ENCODE results near the gene ALPI.

The ALPI gene

DNA sequence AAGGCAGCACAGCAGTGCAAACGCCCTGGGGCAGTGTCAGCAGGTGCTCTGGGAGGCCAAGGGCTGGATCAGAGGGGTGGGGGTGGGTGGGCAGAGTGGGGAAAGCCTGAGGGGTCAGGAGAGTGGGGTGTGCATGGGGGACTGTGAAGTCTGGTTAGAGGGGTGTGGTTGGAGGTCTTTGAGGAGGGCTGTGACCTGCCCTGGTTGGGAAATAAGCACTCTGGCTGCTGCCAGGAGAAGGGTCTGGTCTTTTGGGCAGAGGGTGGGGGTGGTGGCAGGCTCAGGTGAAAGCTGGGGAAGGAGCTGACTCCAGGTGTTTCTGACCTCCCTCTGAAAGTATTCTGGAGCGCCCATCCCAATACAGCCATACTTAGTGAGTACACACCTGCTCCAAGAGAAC is 4.2 kb downstream of the ALPI start:
- no peak for DNase-seq (ENCODE audit: low read depth in 3 of 3)

DNA sequence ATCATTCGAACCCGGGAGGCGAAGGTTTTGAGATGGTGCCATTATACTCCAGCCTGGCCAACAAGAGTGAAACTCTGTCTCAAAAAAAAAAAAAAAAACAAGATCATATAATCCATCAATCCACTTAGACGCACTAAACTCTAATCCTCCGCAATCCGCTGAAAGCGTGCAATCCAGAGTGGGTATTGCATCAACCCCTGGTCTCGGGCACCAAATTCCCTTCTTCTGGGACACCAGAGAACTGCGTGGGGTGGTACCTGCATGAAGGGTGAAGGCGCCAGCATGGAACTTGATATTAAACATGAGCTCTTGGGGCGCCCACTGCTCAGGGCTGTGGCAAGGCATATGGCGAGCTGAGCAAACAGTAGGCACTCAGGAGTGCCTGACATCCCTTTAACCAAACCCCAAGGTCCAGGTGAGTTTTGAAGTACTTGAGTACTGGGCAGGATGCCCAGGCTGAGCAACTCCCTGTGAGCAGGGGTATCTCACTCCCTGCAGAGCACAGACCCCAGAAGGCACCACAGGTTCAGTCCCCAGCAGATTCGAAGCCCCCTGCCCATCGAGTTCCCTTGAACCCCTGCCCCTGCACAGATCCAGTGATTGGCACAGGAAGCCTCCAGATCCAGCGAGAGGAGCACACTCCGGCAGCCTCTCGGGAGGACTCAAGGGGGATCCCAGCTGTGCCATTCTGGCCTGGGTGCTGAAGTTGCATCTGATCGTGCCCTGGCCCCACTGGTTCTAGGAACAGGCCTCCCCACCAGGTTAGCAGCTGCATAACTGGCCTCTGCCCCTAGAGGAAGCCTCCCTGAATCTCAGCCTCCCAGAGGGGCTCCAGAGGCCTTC is 8.0 kb downstream of the ALPI start:
- no peak for DNase-seq (ENCODE audit: low read depth in 3 of 3)

DNA sequence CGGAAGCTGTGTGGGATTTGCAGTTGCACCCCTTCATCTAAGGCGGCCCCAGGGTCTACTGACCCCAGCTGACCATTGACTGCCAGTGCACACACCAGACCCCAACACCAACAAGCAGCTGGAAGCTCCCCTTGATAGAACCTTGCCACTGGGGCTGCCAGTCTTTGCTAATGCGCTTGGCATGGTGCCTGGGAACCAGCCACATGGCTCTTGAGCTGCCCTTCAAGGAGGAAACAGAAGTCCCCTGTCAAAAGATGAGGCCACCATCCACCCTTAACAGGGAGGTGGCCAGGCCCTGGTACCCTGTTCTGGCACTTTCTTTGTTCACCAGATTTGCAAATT is 8.6 kb downstream of the ALPI start:
- DNase-seq (ENCODE audit: low read depth in 3 of 3), result no peak

DNA sequence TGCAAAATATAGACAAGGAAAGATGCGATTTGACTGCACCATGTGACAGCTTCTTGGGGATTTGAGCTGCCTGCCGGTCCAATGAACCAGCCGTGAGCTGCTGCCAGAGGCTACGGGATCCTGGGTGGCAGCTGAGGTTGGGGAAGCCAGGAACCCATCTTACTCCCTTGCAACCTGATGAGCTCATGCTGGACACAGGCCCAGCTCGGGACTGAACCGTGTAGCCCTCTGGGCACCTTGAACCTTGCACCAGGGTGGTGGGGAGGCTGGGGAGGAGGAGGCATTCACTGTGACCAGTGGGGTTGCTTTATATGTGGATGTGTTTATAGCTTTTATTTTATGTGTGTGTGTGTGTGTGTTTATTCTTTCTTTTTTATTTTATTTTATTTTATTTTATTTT is 9.1 kb downstream of the ALPI start:
- DNase-seq (ENCODE audit: low read depth in 3 of 3), result no peak

DNA sequence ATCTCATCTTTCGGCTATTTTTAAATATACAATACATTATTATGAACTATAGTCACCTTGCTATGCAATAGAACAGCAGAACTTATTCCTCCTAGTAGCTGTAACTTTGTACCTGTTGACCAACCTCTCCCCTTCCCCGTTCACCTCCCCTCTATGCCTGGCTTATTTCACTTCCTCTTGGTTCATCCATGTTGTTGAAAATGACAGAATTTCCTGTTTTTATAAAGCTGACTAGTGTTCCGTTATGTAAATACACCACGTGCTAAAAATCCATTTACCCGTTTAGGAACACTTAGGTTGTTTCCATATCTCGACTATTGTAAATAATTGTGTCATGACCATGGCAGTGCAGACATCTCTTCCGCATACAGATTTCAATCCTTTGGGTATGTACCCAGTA is 10.3 kb downstream of the ALPI start:
- no peak for DNase-seq (ENCODE audit: low read depth in 3 of 3)

DNA sequence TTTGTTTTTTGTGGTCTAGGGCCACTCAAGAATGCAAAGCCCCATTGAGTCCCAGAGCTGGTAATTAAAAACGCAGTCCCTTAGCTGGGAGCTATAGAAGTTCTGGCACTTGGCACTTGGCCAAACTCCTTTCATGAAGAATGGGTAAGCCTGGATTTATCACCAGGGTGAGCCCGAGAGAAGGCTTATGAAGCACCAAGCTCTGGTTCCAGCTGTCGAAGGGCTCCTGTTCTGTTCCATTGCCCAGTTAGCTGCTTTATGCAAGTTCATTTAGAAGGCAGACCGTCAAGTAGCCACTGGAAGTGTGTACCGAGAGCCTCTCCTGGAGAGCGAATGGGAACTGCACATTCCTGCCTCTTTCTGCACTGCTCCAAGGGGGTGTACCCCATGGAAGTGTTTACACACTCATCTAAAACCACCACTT is 17.5 kb downstream of the ALPI start:
- DNase-seq (ENCODE audit: low read depth in 3 of 3), result no peak

DNA sequence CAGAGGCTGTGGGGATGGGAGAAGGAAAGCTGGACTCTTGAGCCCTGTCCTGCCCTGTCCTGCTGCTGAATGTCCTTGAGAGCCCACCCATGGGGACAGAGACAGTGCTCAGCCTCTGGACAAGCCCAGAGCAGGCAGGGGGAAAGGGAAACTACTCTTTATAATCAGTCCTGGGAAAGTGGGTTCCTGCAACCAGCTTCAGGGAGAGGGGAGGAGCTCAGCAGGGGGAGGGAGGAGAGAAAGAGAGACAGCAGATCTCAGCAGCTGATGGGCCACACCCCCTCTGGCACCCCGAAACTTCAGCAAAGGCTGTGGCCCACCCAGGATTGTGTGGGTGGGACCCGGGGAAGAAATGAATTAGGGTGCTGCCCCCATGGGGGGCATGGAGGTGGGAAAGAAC is 20.1 kb downstream of the ALPI start:
- no peak for DNase-seq (ENCODE audit: low read depth in 3 of 3)

DNA sequence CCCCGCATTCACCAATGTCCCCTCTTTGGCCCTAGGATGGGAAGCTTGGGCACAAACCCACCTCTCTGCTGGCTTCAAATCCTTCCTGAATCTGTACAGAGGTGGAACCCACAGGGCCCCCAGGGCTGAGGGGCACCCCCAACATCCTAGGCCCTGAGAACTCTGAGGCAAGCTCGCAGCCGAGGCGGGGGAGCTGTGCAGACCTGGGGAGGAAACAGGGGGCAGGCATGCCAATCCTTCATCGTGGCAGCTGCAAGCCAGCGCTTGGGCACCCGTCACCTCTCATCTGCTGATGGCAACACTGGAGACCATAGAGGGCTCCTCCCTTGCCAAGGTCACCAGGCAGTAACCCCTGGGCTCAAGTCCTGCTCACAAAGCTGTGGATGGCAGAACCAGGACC is 20.8 kb downstream of the ALPI start:
- DNase-seq (ENCODE audit: low read depth in 3 of 3), result no peak

DNA sequence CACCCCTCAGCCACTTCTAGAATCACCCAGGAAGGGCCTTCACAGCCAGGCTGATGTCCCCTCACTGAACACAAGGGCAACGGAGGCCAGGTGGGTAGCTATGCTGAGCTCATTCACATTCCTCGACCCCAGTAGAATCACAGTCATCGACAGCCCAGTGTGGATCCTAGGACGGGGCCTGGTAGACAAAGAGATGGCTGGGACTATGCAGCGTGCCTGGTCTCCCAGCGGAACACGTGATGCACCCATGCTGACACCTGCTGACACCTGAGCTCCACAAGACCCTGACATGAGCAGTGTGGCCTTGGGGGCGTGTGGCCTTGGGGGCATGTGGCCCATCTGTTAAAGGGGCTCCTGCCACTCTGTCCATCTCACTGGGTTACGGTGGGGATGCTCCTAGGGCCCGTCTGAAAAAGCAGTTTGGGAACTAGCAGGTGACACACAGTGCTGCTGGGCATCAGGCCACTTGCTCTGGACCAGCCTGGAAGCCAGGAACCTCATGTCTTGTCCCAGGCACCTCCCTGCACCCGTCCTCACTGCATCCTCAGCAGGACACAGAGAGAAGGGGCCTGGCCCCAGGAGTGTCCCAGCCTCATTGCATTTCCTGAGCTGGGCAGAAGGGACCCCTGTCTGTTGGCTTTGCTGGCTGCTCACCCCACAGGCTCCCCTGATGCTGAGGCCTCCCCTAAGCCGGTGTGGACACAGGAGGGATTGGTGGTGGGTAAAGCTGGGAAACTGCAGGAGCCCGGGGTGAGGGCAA is 22.0 kb downstream of the ALPI start:
- DNase-seq (ENCODE audit: low read depth in 3 of 3), result no peak

DNA sequence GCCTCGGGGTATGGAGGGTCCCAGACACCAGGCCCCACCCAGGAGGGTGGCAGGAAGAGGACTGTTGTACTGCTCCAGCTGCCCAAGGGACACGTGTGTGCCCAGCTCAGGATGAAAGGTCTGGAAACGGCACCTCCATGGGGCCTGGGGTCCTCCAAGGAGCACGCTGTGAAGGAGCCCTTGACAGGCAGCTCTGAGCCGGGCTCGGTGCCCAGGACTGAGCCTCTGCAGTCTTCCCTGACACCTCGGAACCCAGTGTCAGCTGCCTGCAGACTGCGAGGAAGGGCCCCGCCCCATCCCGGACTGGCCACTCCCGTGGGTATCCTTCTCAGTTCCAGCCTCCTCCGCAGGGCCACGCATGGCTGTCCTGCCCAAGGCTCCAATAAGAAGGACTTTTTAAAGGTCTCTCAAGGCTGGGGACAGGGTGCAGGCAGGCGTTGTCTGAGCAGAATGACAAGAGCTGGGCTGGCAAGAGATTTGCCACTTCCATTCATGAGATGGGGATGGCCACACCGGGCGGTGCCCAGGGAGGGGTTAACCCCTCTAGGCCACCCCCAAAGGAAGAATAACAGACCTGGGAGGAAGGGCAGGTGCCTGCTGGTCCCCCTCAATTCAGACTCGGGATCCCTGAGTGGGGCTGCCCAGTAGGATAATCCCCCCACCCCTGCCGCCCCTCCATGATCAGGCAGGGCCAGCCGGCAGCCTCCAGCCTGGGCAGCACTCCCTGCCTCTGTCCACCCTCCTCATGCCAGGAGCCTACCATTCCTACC is 22.8 kb downstream of the ALPI start:
- no peak for DNase-seq (ENCODE audit: low read depth in 3 of 3)

DNA sequence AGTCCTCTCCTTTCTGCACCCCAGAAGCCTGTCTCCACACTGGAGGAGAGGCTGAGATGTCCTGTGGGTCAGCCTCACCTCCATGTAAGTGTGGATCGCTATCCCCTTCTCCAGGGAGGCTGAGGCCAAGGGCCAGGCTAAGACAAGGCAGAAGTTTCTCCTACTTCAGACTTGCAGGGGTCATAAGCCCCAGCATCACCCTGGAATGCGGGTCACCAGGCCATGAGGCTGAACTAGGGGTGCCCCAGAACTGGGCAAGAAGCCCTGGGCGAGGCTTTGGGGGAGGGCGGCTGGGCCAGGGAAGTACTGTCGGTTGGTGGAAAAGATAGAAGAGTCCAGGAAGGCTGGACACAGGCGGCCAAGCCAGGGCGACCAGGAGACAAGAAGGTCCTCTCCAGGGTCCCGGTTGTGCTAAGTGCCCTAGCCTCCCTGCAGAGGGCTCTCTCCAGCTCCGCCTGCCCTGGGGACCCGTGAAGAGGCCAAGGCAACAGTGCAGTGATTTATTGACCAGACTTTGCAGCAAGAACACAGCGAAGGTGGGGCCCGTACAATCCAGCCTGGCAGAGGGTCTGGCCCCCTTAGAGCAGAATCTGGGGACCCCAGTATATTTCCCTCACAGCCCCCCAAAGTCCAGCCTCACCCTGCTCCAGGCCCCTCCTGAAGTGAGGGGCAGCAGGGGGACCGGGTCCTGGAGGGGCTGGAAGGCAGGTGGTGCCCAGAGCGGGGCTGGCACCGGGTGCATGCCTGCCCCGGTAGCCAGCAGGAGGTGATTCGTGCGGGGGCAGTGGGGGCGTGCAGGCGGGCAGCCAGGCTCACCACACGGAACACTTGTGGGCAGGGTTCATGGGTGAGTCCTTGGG is 23.6 kb downstream of the ALPI start:
- no peak for DNase-seq (ENCODE audit: low read depth in 3 of 3)

DNA sequence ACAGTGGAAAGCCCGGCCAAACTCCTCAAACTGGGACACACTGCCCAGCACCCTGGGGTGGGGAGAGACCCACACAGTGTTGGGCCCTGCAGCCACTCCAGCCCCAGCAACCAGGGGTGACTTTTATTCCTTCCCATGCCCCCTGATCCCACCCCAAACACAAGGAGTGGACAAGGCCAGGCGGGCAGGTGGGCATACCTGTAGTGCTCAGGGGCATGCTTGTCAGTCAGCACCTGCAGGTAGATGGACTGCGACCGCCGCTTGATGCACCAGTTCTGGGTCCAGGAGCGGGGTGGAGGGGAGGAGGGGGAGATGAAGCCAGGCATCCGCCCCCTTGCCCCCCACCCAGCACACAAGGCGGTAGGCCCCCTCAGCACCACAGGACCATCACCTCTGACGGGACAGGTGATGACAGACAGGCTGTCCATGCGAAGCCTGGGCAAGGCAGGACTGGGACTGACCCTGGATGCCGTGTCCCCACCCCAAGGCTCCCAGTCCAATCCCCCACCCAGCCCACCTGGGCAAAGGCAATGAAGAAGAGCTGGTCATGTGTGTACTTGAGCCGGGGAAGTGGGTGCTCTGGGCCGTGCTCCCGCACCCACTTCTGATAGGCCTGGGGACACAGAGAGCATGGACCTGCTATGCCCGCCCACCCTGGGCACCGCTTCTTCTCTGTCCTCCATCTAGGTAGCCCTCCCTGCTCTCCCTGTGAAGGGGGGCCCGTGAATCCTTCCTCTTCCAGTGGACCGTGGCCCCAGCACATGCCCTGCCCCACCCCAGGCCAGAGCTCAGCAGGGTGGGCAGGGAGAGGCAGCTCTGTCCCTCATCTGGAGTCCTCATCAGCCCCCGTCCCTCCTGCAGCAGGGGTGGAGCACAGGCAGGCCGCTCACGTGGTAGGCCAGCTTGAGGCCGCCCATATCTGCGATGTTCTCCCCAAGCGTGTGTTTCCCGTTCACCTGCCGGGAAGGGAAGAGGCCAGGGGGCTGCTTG is 24.5 kb downstream of the ALPI start:
- no peak for DNase-seq (ENCODE audit: low read depth in 3 of 3)

DNA sequence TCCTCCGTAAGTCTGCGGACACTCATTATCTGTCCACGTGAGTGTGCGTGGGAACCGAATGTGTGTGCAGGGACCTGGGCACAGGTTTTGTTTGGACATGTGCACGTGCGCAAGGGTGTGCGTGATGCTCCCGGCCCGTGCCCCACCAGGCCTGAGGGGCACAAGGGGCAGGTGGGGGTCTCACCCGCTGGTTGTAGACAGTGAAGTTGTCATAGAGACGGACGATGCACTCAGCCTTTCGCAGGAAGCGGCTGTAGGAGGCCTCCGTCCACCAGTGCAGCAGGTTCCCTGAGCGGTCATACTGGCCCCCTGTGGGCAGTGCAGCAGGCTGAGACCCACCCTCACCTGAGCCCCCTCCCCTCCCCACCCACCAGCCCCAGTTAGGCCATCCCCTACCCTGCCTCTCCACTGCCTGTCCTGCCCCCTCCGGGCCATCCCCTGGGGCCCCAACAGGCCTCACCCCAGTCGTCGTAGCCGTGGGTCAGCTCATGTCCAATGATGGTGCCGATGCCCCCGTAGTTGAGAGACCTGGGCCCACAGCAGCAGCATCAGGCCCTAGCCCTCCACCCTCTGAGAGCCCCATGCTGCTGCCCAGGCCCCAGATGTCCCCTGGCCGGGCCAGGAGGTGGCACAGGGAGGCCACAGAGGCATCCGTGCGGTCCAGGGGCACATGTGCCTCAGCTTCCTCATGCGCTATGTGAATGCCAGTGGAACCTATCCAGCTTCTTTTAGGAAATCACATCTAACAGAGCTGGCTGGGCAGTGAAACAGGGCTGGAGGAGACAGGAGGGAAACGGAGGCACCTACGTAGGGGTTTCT is 25.6 kb downstream of the ALPI start:
- no peak for DNase-seq (ENCODE audit: low read depth in 3 of 3)

DNA sequence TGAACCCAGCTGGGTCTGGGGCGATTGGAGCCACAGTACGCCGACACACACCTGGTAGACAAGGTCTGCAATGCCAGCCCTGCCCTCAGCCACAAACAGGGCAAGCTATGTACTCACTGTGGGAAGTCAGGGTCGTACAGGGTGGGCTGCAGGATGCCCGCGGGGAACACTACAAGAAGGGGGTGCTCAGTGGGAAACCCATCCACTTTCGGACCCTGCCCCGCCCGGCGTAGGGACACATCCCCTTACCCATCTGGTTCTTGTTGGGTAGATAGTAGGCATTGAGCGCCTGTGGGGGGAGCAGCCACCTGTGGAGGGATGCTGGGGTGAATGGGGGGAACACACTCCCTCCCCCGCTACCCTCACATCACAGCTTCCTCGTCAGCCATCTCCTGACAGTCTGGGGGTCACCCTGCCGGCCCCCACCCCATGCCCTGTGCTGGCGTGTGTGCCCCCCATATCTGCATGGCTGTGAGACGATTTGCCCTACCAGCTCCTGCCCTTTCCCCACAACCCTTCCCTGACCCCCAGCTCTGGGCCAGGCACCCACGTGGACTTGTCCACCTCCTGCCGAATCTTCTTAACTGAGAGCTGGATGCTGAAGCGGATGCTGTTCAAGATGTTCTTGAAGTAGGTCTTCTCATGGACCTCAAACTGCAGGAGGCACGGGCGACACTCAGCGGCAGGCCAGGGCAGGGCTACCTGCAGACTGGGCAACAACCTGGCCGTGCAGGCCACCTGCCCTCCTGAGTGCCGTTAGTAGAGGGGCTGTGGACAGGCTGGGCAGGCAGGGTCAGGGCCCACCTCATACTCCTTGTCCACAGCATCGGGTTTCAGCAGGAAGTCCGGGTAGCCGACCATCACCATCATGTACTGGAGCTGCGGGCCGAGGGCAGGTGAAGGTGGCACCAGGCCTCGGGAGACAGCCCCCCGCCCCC is 26.6 kb downstream of the ALPI start:
- no peak for DNase-seq (ENCODE audit: low read depth in 3 of 3)

DNA sequence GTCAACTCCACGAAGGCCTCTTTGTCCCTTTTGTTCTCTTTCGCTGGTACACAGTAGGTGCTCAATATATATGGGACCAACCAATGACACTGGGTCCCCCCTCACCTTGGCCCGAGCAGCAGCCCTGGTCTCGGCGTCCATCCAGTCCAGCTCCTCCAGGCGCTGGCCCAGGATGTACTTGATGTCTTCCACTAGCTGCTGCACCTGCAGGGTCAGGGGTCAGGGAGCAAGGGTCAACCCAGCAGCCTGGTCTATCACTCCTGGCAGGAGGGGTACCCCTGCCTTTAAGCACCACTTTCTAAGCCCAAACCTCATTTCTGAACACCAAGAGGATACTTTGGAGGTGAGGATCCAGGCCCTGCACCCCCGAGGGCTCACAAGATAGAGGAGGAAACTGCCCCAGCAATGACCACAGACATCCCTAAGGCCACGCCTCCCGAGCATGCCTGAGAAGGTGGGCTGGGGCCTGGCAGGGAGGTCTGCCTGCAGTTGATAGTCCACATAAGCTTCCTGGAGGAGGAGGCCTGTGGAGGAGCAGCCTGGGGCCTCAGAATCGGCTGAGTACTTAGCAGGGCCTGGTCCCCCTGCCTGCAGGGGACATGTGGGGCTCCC is 27.5 kb downstream of the ALPI start:
- no peak for DNase-seq (ENCODE audit: low read depth in 3 of 3)

DNA sequence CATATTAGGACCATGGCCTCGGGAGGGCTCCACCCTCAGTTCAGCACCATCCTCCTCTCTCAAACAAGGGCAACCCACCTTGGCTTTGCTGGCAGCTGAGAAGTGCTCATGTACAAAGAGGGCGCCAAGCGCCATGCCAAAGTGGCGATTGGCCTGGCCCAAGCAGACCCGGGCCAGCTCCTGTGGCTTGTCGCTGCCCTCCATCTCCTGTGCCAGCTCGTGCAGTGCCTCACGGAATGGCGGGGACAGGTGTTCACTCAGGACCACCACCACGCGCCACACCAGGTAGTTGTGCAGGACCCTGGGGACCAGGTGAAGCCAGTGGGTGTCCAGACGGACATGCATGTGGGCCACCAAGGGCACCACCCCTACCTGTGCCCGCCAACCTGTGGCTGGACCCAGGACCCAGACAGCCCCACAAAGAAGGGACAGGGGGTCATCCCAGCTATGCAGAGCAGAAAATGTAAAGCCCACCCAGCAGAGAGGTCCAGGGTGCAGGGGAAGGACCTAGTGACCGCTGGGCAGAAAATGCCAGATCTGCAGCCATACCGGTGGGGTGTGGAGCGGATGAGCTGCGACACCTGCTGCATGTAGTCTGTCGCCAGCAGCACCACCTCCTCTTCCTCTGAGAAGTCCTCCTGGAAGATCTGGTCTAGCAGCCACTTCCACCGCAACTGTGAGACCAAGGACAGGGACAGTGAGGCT is 28.1 kb downstream of the ALPI start:
- no peak for DNase-seq (ENCODE audit: low read depth in 3 of 3)

DNA sequence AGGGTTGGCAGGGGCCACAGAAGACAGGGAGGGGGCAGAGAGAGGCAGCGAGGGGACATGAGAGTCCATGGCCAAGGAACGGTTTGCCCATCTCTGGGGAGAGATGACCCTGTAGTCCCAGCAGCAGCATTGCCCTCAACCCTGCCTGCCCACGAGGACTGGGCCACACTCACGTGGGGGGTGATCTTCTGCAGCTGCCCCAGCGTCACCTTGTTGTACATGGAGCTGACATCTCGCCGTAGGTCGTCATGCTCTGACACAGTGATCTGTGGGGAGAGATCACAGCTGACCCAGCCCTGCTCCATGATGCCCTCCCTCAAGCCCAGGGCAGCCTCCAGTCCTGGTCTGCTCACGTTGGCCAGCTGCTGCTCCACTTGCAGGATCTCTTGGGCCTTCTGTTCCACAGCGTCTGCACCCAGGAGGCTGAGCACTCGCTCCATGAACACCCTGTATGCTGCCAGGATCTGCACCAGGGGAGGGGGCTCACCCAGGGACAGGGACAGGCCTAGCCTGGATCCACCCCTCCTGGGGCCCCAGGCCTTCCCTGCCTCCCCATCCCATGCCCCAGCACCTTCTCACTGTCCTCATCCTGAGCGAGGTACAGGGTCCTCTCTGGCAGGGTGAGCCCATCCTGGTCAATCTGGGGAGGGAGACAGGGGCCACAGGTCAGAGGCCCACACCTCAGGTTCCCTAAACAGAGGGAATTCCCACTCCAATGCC is 28.8 kb downstream of the ALPI start:
- DNase-seq (ENCODE audit: low read depth in 3 of 3), result no peak

All from stimulated activated CD4-positive, alpha-beta T cell treated with anti-CD3 and anti-CD28 coated beads, TNF-alpha, amount 100 ng/mL, for 4 hours (primary cell).